Osteoblast (primary cell): ENCODE data around the gene LSM14B. TPM values are rescaled to one million over a fixed set of nuclear protein-coding genes. Genes with fewer than 3 reads are reported as not detected.

ENCODE experiments used
- DNase-seq: peaks from one replicate; pipeline ENCODE4 v3.0.0; 2011; ENCODE audit warnings: low spot score, mixed read lengths; ENCODE audit not compliant: insufficient read length; ENCODE audit errors: missing footprints
- H2AFZ ChIP-seq: 2 replicates; pipeline ENCODE4 v1.6.0; 2011; ENCODE audit warnings: mild to moderate bottlenecking, low read length
- H3K27ac ChIP-seq: 2 replicates; pipeline ENCODE4 v1.5.1; 2011; ENCODE audit warnings: mild to moderate bottlenecking, low read depth, low read length, moderate library complexity
- H3K27me3 ChIP-seq: 2 replicates; pipeline ENCODE4 v1.6.0; 2012; ENCODE audit warnings: mild to moderate bottlenecking, control low read depth, inconsistent platforms, low read length, moderate library complexity; ENCODE audit not compliant: insufficient read depth
- H3K36me3 ChIP-seq: 2 replicates; pipeline ENCODE4 v1.5.1; 2011; ENCODE audit warnings: mild to moderate bottlenecking, low read length, control low read depth, moderate library complexity; ENCODE audit not compliant: insufficient read depth
- H3K4me1 ChIP-seq: 2 replicates; pipeline ENCODE4 v1.5.1; 2011; ENCODE audit warnings: mild to moderate bottlenecking, low read length, control low read depth, moderate library complexity; ENCODE audit not compliant: insufficient read depth
- H3K4me2 ChIP-seq: 2 replicates; pipeline ENCODE4 v1.6.0; 2011; ENCODE audit warnings: mild to moderate bottlenecking, low read length; ENCODE audit not compliant: insufficient read depth
- H3K4me3 ChIP-seq: fragments of 200-600 bp; sonication (generic); 3 replicates; pipeline ENCODE4 v1.5.1; 2012; ENCODE audit warnings: mild to moderate bottlenecking, low read length, inconsistent platforms; ENCODE audit not compliant: insufficient read depth
- H3K79me2 ChIP-seq: 2 replicates; pipeline ENCODE4 v1.6.0; 2012; ENCODE audit warnings: mild to moderate bottlenecking, low read length, control low read depth, inconsistent platforms; ENCODE audit not compliant: insufficient read depth
- H3K9me3 ChIP-seq: 2 replicates; pipeline ENCODE4 v1.5.1; 2011; ENCODE audit warnings: low read depth, low read length, control low read depth
- H4K20me1 ChIP-seq: 2 replicates; pipeline ENCODE4 v1.6.0; 2012; ENCODE audit warnings: mild to moderate bottlenecking, low read length, control low read depth; ENCODE audit not compliant: insufficient read depth
- total RNA-seq: library from RNA; depleted of rRNA; stranded (reverse); fragments of >200 nt; gene quantifications from 2 replicates; pipeline ENCODE4 v1.2.3, GENCODE V29; 2012
- TF ChIP-seq, protein P1 (sequence below): IDR thresholded peaks from 2 replicates; pipeline ENCODE4 v1.5.1; 2011; ENCODE audit warnings: mild to moderate bottlenecking, low read depth, low read length, moderate library complexity; ENCODE audit errors: extremely low read depth

The LSM14B gene
- total RNA-seq, 1 donor = 48.5 TPM

- H3K27ac ChIP-seq = no peak overlapping the region
- H3K4me3 ChIP-seq = no peak overlapping the region
- H4K20me1 ChIP-seq = no peaks in the 10 kb centered on the region
- no peak overlapping the region for H3K4me2 ChIP-seq
- no peaks in the 10 kb centered on the region for H3K79me2 ChIP-seq
- H2AFZ ChIP-seq = no peak overlapping the region
- TF ChIP-seq, protein P1, sequence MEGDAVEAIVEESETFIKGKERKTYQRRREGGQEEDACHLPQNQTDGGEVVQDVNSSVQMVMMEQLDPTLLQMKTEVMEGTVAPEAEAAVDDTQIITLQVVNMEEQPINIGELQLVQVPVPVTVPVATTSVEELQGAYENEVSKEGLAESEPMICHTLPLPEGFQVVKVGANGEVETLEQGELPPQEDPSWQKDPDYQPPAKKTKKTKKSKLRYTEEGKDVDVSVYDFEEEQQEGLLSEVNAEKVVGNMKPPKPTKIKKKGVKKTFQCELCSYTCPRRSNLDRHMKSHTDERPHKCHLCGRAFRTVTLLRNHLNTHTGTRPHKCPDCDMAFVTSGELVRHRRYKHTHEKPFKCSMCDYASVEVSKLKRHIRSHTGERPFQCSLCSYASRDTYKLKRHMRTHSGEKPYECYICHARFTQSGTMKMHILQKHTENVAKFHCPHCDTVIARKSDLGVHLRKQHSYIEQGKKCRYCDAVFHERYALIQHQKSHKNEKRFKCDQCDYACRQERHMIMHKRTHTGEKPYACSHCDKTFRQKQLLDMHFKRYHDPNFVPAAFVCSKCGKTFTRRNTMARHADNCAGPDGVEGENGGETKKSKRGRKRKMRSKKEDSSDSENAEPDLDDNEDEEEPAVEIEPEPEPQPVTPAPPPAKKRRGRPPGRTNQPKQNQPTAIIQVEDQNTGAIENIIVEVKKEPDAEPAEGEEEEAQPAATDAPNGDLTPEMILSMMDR = no peak
- H3K4me1 ChIP-seq = peaks cover 3% of the 10 kb centered on the region
- H3K27me3 ChIP-seq = peaks cover 39% of the 10 kb centered on the region
- H3K36me3 ChIP-seq = no peaks in the 10 kb centered on the region
- H3K9me3 ChIP-seq = peaks cover 3% of the 10 kb centered on the region
- DNase-seq = peak; percentile 49
Measured at GRCh38 chr20:62117362-62117646, 5.0 kb upstream of the LSM14B start.

- H2AFZ ChIP-seq = no peak overlapping the region
- H3K9me3 ChIP-seq = peaks cover 2% of the 10 kb centered on the region
- H3K4me1 ChIP-seq = peaks cover 3% of the 10 kb centered on the region
- H3K4me3 ChIP-seq = no peak overlapping the region
- H3K27me3 ChIP-seq = peaks cover 39% of the 10 kb centered on the region
- peak; percentile 66 for DNase-seq
- H3K36me3 ChIP-seq = no peaks in the 10 kb centered on the region
- peaks cover 2% of the 10 kb centered on the region for H3K79me2 ChIP-seq
- H3K27ac ChIP-seq = no peak overlapping the region
- TF ChIP-seq, protein P1 = no peak
- H4K20me1 ChIP-seq = no peaks in the 10 kb centered on the region
- no peak overlapping the region for H3K4me2 ChIP-seq
Measured at GRCh38 chr20:62117658-62118057, 4.6 kb upstream of the LSM14B start.

GRCh38 chr20:62118113-62119043 lies 3.9 kb upstream of the LSM14B start:
- peak; percentile 68 for DNase-seq

DNA sequence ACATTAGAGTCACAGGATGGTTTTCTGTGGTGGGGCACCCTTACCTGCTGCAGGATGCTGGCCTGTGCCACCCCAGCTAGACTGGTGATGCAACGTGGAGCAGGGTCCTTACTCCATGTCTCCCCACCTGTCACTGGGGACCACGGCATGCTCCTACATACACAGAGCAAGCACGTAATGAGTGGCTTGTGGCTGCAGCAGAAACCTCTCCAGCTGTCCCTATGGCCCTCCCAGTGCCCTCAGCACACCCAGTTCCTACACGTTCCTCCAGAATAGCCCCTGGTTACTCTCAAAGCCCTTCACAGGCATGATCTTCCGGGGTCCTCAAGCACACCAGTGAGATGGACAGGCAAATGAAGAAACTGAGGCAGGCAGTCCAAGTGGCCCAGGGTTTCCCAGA lies 3.2 kb upstream of the LSM14B start:
- Histone ChIP-seq H2AFZ (no peak overlapping the region), H3K4me1 (peaks cover 13% of the 10 kb centered on the region), H3K79me2 (peaks cover 15% of the 10 kb centered on the region), H3K9me3 (no peaks in the 10 kb centered on the region), H4K20me1 (peaks cover 11% of the 10 kb centered on the region), H3K4me3 (no peak overlapping the region), H3K27me3 (peaks cover 39% of the 10 kb centered on the region), H3K36me3 (no peaks in the 10 kb centered on the region), H3K4me2 (no peak overlapping the region), H3K27ac (no peak overlapping the region)
- DNase-seq = peak; percentile 44
- TF ChIP-seq, protein P1 = no peak

More at GRCh38 chr20:62118113-62119043, 3.9 kb upstream of the LSM14B start:
- H3K4me2 ChIP-seq = no peak overlapping the region
- no peaks in the 10 kb centered on the region for H3K36me3 ChIP-seq
- H3K4me1 ChIP-seq = peaks cover 5% of the 10 kb centered on the region
- H3K79me2 ChIP-seq = peaks cover 8% of the 10 kb centered on the region
- H3K27ac ChIP-seq = no peak overlapping the region
- H2AFZ ChIP-seq = no peak overlapping the region
- TF ChIP-seq, protein P1 = no peak
- H3K9me3 ChIP-seq = no peaks in the 10 kb centered on the region
- H3K4me3 ChIP-seq = no peak overlapping the region
- H4K20me1 ChIP-seq = peaks cover 3% of the 10 kb centered on the region
- peaks cover 39% of the 10 kb centered on the region for H3K27me3 ChIP-seq
